NCI-H2107 (cell line): ENCODE results near the gene CLNK.

Experiments used
- DNase-seq: peaks from one replicate; lab custom pipeline; 2025; lab: John Stamatoyannopoulos, UW

CLNK gene

GRCh38 chr4:10456595-10457254 lies 227.8 kb downstream of the CLNK start:
- no peak for DNase-seq

- DNase-seq, result no peak
These were observed 228.3 kb downstream of the CLNK start for GRCh38 chr4:10456260-10456594.

GRCh38 chr4:10455133-10455532 lies 229.4 kb downstream of the CLNK start:
- no peak for DNase-seq

GRCh38 chr4:10454726-10455125 lies 229.8 kb downstream of the CLNK start:
- DNase-seq, result no peak

GRCh38 chr4:10454121-10454520 lies 230.4 kb downstream of the CLNK start:
- no peak for DNase-seq

GRCh38 chr4:10448991-10449390 lies 235.6 kb downstream of the CLNK start:
- no peak for DNase-seq

GRCh38 chr4:10442976-10443375 lies 241.6 kb downstream of the CLNK start:
- no peak for DNase-seq

- no peak for DNase-seq
These were observed 243.1 kb downstream of the CLNK start for GRCh38 chr4:10441512-10441911.

- DNase-seq, result no peak
These were observed 245.6 kb downstream of the CLNK start for GRCh38 chr4:10438924-10439323.

GRCh38 chr4:10437735-10438134 lies 246.8 kb downstream of the CLNK start:
- no peak for DNase-seq
